HepG2 (cell line): ENCODE measurements around the gene GPS2. TPM values are rescaled to one million over a fixed set of nuclear protein-coding genes. Genes with fewer than 3 reads are reported as not detected.

Experiments used
- EP300 ChIP-seq, 3 experiments: sonication (generic) in 1 of 3; formaldehyde crosslinking in 1 of 3; IDR thresholded peaks; 2 replicates each; pipeline versions ENCODE4 v1.5.1 to v1.6.1; 2011 to 2020; ENCODE audit warnings: low read depth in 2 of 3, low read length in 2 of 3, borderline replicate concordance in 1 of 3, improper control_type of control experiment in 1 of 3, mild to moderate bottlenecking in 1 of 3, missing genetic modification reagents in 1 of 3, moderate library complexity in 1 of 3
- FOSL2 ChIP-seq: sonication (generic); formaldehyde crosslinking; IDR thresholded peaks from 2 replicates; pipeline ENCODE4 v1.4.0; 2020; ENCODE audit warnings: missing genetic modification reagents
- GLI4 ChIP-seq: sonication (generic); formaldehyde crosslinking; IDR thresholded peaks from 2 replicates; pipeline ENCODE4 v1.5.1; 2020; ENCODE audit warnings: missing genetic modification reagents, mild to moderate bottlenecking, moderate library complexity, borderline replicate concordance
- HCFC1 ChIP-seq: fragments of 150-350 bp; IDR thresholded peaks from 2 replicates; pipeline ENCODE4 v1.6.1; 2014; ENCODE audit warnings: low read depth, low read length
- JUNB ChIP-seq: sonication (generic); formaldehyde crosslinking; IDR thresholded peaks from 2 replicates; pipeline ENCODE4 v1.8.0; 2022; ENCODE audit warnings: missing genetic modification reagents, mild to moderate bottlenecking, borderline replicate concordance
- LCORL ChIP-seq, 2 experiments: fragments of 450-650 bp in 1 of 2; sonication (generic) in 1 of 2; formaldehyde crosslinking in 1 of 2; IDR thresholded peaks; 2 replicates each; pipeline versions ENCODE4 v1.5.0 to v1.6.1; 2017 to 2020; ENCODE audit warnings: antibody characterized with exemption in 1 of 2, missing genetic modification reagents in 1 of 2
- MBNL3 ChIP-seq: fragments of 250-450 bp; sonication (Bioruptor Pico); conservative IDR thresholded peaks from 2 replicates; pipeline ENCODE4 v1.8.0; 2022; ENCODE audit warnings: mild to moderate bottlenecking, inconsistent platforms
- PPARG ChIP-seq: conservative IDR thresholded peaks from 2 replicates; pipeline ENCODE4 v1.6.1; 2016; ENCODE audit warnings: missing biosample characterization, missing genetic modification reagents
- RCOR2 ChIP-seq: IDR thresholded peaks from 2 replicates; pipeline ENCODE4 v1.6.1; 2016; ENCODE audit warnings: missing biosample characterization, missing genetic modification reagents
- REL ChIP-seq: sonication (generic); formaldehyde crosslinking; conservative IDR thresholded peaks from 2 replicates; pipeline ENCODE4 v1.8.0; 2022; ENCODE audit warnings: mild to moderate bottlenecking, missing genetic modification reagents, moderate library complexity
- SOX13 ChIP-seq, 3 experiments: fragments of 450-650 bp in 1 of 3; sonication (generic) in 1 of 3; formaldehyde crosslinking in 1 of 3; IDR thresholded peaks in 2 of 3; conservative IDR thresholded peaks in 1 of 3; 2 replicates each; pipeline versions ENCODE4 v1.5.0 to v1.6.1; 2016 to 2020; ENCODE audit warnings: antibody characterized with exemption in 1 of 3, mild to moderate bottlenecking in 1 of 3, missing compliant biosample characterization in 1 of 3, missing genetic modification reagents in 1 of 3, moderate library complexity in 1 of 3
- YEATS2 ChIP-seq: sonication (generic); formaldehyde crosslinking; IDR thresholded peaks from 2 replicates; pipeline ENCODE4 v1.4.0; 2020; ENCODE audit warnings: missing genetic modification reagents, borderline replicate concordance
- ZFP90 ChIP-seq: sonication (generic); formaldehyde crosslinking; IDR thresholded peaks from 2 replicates; pipeline ENCODE4 v1.8.0; 2022; ENCODE audit warnings: missing genetic modification reagents, mild to moderate bottlenecking, inconsistent platforms, borderline replicate concordance
- ZNF10 ChIP-seq: sonication (generic); formaldehyde crosslinking; IDR thresholded peaks from 2 replicates; pipeline ENCODE4 v1.4.0; 2020; ENCODE audit warnings: mild to moderate bottlenecking, low read depth, missing genetic modification reagents, borderline replicate concordance
- ZNF160 ChIP-seq: sonication (generic); formaldehyde crosslinking; IDR thresholded peaks from 2 replicates; pipeline ENCODE4 v1.8.0; 2022; ENCODE audit warnings: mild to moderate bottlenecking, inconsistent platforms, missing genetic modification reagents
- ZNF292 ChIP-seq: sonication (generic); formaldehyde crosslinking; IDR thresholded peaks from 2 replicates; pipeline ENCODE4 v1.8.1; 2022; ENCODE audit warnings: mild to moderate bottlenecking, low read depth, missing genetic modification reagents, borderline replicate concordance
- ZNF605 ChIP-seq: sonication (generic); formaldehyde crosslinking; IDR thresholded peaks from 2 replicates; pipeline ENCODE4 v1.8.0; 2022; ENCODE audit warnings: mild to moderate bottlenecking, missing genetic modification reagents
- ZNF878 ChIP-seq: sonication (generic); formaldehyde crosslinking; IDR thresholded peaks from 2 replicates; pipeline ENCODE4 v1.8.1; 2023; ENCODE audit warnings: mild to moderate bottlenecking, missing genetic modification reagents, moderate library complexity
- ZSCAN22 ChIP-seq: sonication (generic); formaldehyde crosslinking; IDR thresholded peaks from 2 replicates; pipeline ENCODE4 v1.4.0; 2020; ENCODE audit warnings: mild to moderate bottlenecking, missing genetic modification reagents
- polyA plus RNA-seq, 8 experiments: library from polyadenylated mRNA; depleted of rRNA in 3 of 8; stranded (reverse) in 7 of 8; unstranded in 1 of 8; fragments of >200 nt; fragmentation: Illumina TruSeq in 4 of 8; extraction: Trizol in 4 of 8; gene quantifications; 2 replicates each; pipeline versions ENCODE4 v1.2.1 to v1.2.3, GENCODE V29; 2011 to 2016; ENCODE audit warnings: low read depth in 4 of 8, missing spikeins in 1 of 8, mixed read lengths in 1 of 8; ENCODE audit not compliant: insufficient read depth in 1 of 8
- total RNA-seq, 5 experiments: library from RNA; depleted of rRNA; stranded (reverse); fragments of >200 nt; fragmentation: Illumina TruSeq; extraction: Trizol; gene quantifications; 2 replicates each; pipeline ENCODE4 v1.2.3, GENCODE V29; 2016; ENCODE audit warnings: low read depth in 1 of 5
- TF ChIP-seq, protein P1 (sequence below): IDR thresholded peaks from 2 replicates; pipeline ENCODE4 v1.6.1; 2016; ENCODE audit warnings: mild to moderate bottlenecking, missing biosample characterization, missing genetic modification reagents
- TF ChIP-seq, protein P2 (sequence below), 2 experiments: sonication (generic) in 1 of 2; formaldehyde crosslinking in 1 of 2; IDR thresholded peaks; 2 replicates each; pipeline versions ENCODE4 v1.5.1 to v1.6.1; 2011 to 2020; ENCODE audit warnings: borderline replicate concordance in 1 of 2, low read depth in 1 of 2, low read length in 1 of 2, mild to moderate bottlenecking in 1 of 2, missing genetic modification reagents in 1 of 2, moderate library complexity in 1 of 2

GPS2 gene
- total and polyA plus RNA-seq, 2 of the 13 experiments (the other 11 are each of a cell fraction or from before 2014, with no cell fraction given): 58.0 to 59.4 TPM

- TF ChIP-seq ZNF10 (CRISPR knock-in tag) (no peak), GLI4 (CRISPR knock-in tag) (peak; percentile 74; the same call in 1 of the 2 replicates), ZNF292 (CRISPR knock-in tag) (no peak), ZNF878 (CRISPR knock-in tag) (no peak), MBNL3 (CRISPR knock-in tag) (no peak), PPARG (CRISPR knock-in tag) (no peak; the same call in 1 of the 2 replicates), SOX13 (IDR thresholded peaks at IDR 0.05) (no peak), SOX13 (CRISPR knock-in tag; conservative IDR thresholded peaks at IDR 0.05 in 1 of 2, IDR thresholded peaks at IDR 0.05 in 1 of 2) (no peak; a peak in 1 of 4 replicates), RCOR2 (CRISPR knock-in tag) (no peak), ZNF605 (CRISPR knock-in tag) (no peak), LCORL (IDR thresholded peaks at IDR 0.05) (no peak), LCORL (CRISPR knock-in tag; IDR thresholded peaks at IDR 0.05) (no peak), EP300 (IDR thresholded peaks at IDR 0.05; ENCODE audit: low read depth in 2 of 2, low read length in 2 of 2) (no peak), EP300 (CRISPR knock-in tag; IDR thresholded peaks at IDR 0.05; ENCODE audit: borderline replicate concordance) (no peak; the same call in 1 of the 2 replicates), JUNB (no peak), HCFC1 (no peak), FOSL2 (CRISPR knock-in tag) (no peak; the same call in 1 of the 2 replicates), ZNF160 (CRISPR knock-in tag) (no peak), YEATS2 (CRISPR knock-in tag) (peak; percentile 48; the same call in 1 of the 2 replicates), ZSCAN22 (no peak), ZFP90 (CRISPR knock-in tag) (peak; percentile 39; the same call in 1 of the 2 replicates), REL (CRISPR knock-in tag) (no peak)
- TF ChIP-seq, protein P1, sequence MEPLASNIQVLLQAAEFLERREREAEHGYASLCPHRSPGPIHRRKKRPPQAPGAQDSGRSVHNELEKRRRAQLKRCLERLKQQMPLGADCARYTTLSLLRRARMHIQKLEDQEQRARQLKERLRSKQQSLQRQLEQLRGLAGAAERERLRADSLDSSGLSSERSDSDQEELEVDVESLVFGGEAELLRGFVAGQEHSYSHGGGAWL (CRISPR knock-in tag): no peak
- TF ChIP-seq, protein P2, sequence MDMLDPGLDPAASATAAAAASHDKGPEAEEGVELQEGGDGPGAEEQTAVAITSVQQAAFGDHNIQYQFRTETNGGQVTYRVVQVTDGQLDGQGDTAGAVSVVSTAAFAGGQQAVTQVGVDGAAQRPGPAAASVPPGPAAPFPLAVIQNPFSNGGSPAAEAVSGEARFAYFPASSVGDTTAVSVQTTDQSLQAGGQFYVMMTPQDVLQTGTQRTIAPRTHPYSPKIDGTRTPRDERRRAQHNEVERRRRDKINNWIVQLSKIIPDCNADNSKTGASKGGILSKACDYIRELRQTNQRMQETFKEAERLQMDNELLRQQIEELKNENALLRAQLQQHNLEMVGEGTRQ (IDR thresholded peaks at IDR 0.05; ENCODE audit: low read depth, low read length): no peak
- TF ChIP-seq, protein P2 (CRISPR knock-in tag; IDR thresholded peaks at IDR 0.05; ENCODE audit: borderline replicate concordance): no peak
These were observed 8.1 kb downstream of the GPS2 start, which contains the start of gene EIF5A (continued) for GRCh38 chr17:7306911-7307685.
